Glutamatergic neuron (in vitro differentiated cells): ENCODE measurements around the gene TMBIM1. TPM values are rescaled to one million over a fixed set of nuclear protein-coding genes. Genes with fewer than 3 reads are reported as not detected.

ENCODE experiments used
- DNase-seq: peaks from one replicate; pipeline ENCODE4 v3.0.0; 2022
- H3K27ac Mint-ChIP-seq: one replicate; pipeline ENCODE4 v1.8.0; 2020; ENCODE audit warnings: mild to moderate bottlenecking, mixed read lengths, inconsistent platforms; ENCODE audit not compliant: unreplicated experiment
- H3K27me3 Mint-ChIP-seq: one replicate; pipeline ENCODE4 v1.8.0; 2020; ENCODE audit warnings: mild to moderate bottlenecking, moderate library complexity, mixed read lengths, inconsistent platforms; ENCODE audit not compliant: unreplicated experiment
- H3K36me3 Mint-ChIP-seq: one replicate; pipeline ENCODE4 v1.8.0; 2020; ENCODE audit warnings: mild to moderate bottlenecking, mixed read lengths, inconsistent platforms; ENCODE audit not compliant: unreplicated experiment
- H3K4me1 Mint-ChIP-seq: one replicate; pipeline ENCODE4 v1.8.0; 2020; ENCODE audit warnings: mild to moderate bottlenecking, low read depth, mixed read lengths, inconsistent platforms; ENCODE audit not compliant: unreplicated experiment
- H3K4me3 Mint-ChIP-seq: one replicate; pipeline ENCODE4 v1.8.0; 2020; ENCODE audit warnings: mild to moderate bottlenecking, mixed read lengths, inconsistent platforms; ENCODE audit not compliant: unreplicated experiment
- H3K9me3 Mint-ChIP-seq: one replicate; pipeline ENCODE4 v1.8.0; 2020; ENCODE audit warnings: mild to moderate bottlenecking, moderate library complexity, mixed read lengths, inconsistent platforms; ENCODE audit not compliant: unreplicated experiment
- total RNA-seq: library from RNA; stranded (reverse); fragmentation: NEBNext Ultra II Directional; extraction: Animal tissue kit (Norgen Biotek cat#: 25700); gene quantifications from one replicate; pipeline ENCODE4 v1.2.1, GENCODE V29; 2021; ENCODE audit not compliant: unreplicated experiment
- TF ChIP-seq, protein P1 (sequence below): fragments of 200-600 bp; sonication (generic); IDR thresholded peaks from one replicate; pipeline ENCODE4 v1.5.0; 2021; ENCODE audit not compliant: partially characterized antibody, unreplicated experiment

TMBIM1 gene
- total RNA-seq, 1 donor from 2014 or later, result 1.8 TPM

GRCh38 chr2:218256612-218257350 is 35.5 kb downstream of the TMBIM1 start:
- no peaks in the 10 kb centered on the region for H3K36me3 Mint-ChIP-seq
- H3K27me3 Mint-ChIP-seq, result peaks cover 12% of the 10 kb centered on the region
- no peak overlapping the region for H3K27ac Mint-ChIP-seq
- TF ChIP-seq, protein P1, sequence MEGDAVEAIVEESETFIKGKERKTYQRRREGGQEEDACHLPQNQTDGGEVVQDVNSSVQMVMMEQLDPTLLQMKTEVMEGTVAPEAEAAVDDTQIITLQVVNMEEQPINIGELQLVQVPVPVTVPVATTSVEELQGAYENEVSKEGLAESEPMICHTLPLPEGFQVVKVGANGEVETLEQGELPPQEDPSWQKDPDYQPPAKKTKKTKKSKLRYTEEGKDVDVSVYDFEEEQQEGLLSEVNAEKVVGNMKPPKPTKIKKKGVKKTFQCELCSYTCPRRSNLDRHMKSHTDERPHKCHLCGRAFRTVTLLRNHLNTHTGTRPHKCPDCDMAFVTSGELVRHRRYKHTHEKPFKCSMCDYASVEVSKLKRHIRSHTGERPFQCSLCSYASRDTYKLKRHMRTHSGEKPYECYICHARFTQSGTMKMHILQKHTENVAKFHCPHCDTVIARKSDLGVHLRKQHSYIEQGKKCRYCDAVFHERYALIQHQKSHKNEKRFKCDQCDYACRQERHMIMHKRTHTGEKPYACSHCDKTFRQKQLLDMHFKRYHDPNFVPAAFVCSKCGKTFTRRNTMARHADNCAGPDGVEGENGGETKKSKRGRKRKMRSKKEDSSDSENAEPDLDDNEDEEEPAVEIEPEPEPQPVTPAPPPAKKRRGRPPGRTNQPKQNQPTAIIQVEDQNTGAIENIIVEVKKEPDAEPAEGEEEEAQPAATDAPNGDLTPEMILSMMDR, result no peak
- no peak for DNase-seq
- H3K4me3 Mint-ChIP-seq, result no peak overlapping the region
- peaks cover 1% of the 10 kb centered on the region for H3K9me3 Mint-ChIP-seq
- peaks cover 28% of the 10 kb centered on the region for H3K4me1 Mint-ChIP-seq

DNA sequence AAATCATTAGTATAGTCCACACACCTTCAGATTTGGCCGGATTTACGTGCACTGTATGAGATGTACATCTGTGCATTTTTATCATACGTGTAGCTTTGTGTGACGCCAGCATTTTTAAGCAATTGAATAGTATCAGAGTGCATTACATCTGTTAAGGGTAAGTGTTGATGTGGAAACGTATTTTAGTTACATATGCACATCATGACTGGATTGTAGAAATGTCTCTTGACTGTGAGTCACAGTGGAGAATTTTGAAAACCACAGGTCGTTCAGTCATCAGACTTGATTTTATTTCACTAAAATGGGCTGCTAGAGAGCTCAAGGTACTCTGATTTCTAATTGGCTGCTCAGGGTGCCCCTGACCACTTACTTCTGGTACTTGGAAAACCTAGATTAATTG is 36.9 kb downstream of the TMBIM1 start:
- TF ChIP-seq, protein P1, result no peak
- Mint-ChIP-seq H3K36me3 (no peaks in the 10 kb centered on the region), H3K27ac (no peak overlapping the region), H3K4me1 (peaks cover 17% of the 10 kb centered on the region), H3K9me3 (peaks cover 1% of the 10 kb centered on the region), H3K4me3 (no peak overlapping the region), H3K27me3 (peaks cover 9% of the 10 kb centered on the region)
- DNase-seq, result no peak

DNA sequence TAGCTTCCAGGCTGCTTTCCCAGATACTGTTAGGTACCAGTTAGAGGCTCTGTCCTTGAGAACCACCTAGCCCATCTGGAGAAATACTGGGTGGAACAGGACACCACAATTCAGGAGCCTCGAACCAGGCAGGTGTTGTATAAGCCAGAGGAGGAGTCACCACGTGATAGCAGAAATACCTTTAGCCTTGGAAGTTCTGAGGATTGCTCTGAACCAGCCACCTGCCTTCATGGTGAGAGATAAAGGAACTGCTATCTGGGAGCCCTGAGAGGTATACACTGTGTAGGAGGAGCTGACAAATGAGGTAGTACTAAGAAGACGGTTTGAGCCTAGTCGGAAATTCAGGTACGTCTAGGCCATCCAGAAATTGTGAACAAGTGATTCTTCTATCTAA is 39.1 kb downstream of the TMBIM1 start:
- H3K27me3 Mint-ChIP-seq, result peaks cover 4% of the 10 kb centered on the region
- TF ChIP-seq, protein P1, result no peak
- no peak for DNase-seq
- H3K27ac Mint-ChIP-seq, result no peak overlapping the region
- H3K4me3 Mint-ChIP-seq, result no peak overlapping the region
- H3K9me3 Mint-ChIP-seq, result no peaks in the 10 kb centered on the region
- H3K4me1 Mint-ChIP-seq, result peaks cover 1% of the 10 kb centered on the region
- no peaks in the 10 kb centered on the region for H3K36me3 Mint-ChIP-seq

GRCh38 chr2:218252509-218253231 is 39.6 kb downstream of the TMBIM1 start:
- Mint-ChIP-seq H3K36me3 (no peaks in the 10 kb centered on the region), H3K4me3 (no peak overlapping the region)

More at GRCh38 chr2:218252509-218253231, 39.6 kb downstream of the TMBIM1 start:
- DNase-seq, result no peak
- no peaks in the 10 kb centered on the region for H3K9me3 Mint-ChIP-seq
- peaks cover 1% of the 10 kb centered on the region for H3K4me1 Mint-ChIP-seq
- no peak overlapping the region for H3K27ac Mint-ChIP-seq
- TF ChIP-seq, protein P1, result no peak
- peaks cover 3% of the 10 kb centered on the region for H3K27me3 Mint-ChIP-seq
